Neural cell (in vitro differentiated cells): ENCODE data around the gene ADARB2. TPM values are rescaled to one million over a fixed set of nuclear protein-coding genes. Genes with fewer than 3 reads are reported as not detected.

Experiments
- H2AFZ ChIP-seq: fragments of 200-600, 300-800 bp; sonication (generic), shearing (Covaris generic); 2 replicates; pipeline ENCODE4 v1.6.0; 2014; ENCODE audit warnings: low read depth, mild to moderate bottlenecking, antibody characterized with exemption, low read length, moderate library complexity
- H3F3A ChIP-seq: fragments of 200-600 bp; shearing (Covaris generic); 2 replicates; pipeline ENCODE4 v1.6.1; 2016; ENCODE audit warnings: mild to moderate bottlenecking, moderate library complexity, mixed read lengths, antibody characterized with exemption, low read length; ENCODE audit not compliant: insufficient read depth, poor library complexity, severe bottlenecking
- H3K27ac ChIP-seq: fragments of 200-600, 300-800 bp; sonication (generic), shearing (Covaris generic); 2 replicates; pipeline ENCODE4 v1.5.1; 2014; ENCODE audit warnings: mild to moderate bottlenecking, low read length, moderate library complexity
- H3K27me3 ChIP-seq: fragments of 300-800, 200-600 bp; sonication (generic), shearing (Covaris generic); 2 replicates; pipeline ENCODE4 v1.6.0; 2014; ENCODE audit warnings: mild to moderate bottlenecking, low read depth, low read length, moderate library complexity; ENCODE audit not compliant: insufficient read depth
- H3K36me3 ChIP-seq: fragments of 300-800, 200-600 bp; sonication (generic), shearing (Covaris generic); 2 replicates; pipeline ENCODE4 v1.5.1; 2014; ENCODE audit warnings: mild to moderate bottlenecking, antibody characterized with exemption, low read length, moderate library complexity; ENCODE audit not compliant: insufficient read depth
- H3K4me2 ChIP-seq: fragments of 300-800, 200-600 bp; sonication (generic), shearing (Covaris generic); 2 replicates; pipeline ENCODE4 v1.6.0; 2014; ENCODE audit warnings: mild to moderate bottlenecking, low read length
- H3K4me3 ChIP-seq: fragments of 300-800, 200-600 bp; sonication (generic), shearing (Covaris generic); 2 replicates; pipeline ENCODE4 v1.5.1; 2014; ENCODE audit warnings: mild to moderate bottlenecking, low read length, moderate library complexity
- H3K79me2 ChIP-seq: fragments of 200-600 bp; shearing (Covaris generic); replicated peaks from 2 replicates; pipeline ENCODE4 v1.6.0; 2014; ENCODE audit warnings: mild to moderate bottlenecking, low read length, moderate library complexity; ENCODE audit not compliant: insufficient read depth
- H3K9ac ChIP-seq: fragments of 300-800, 200-600 bp; sonication (generic), shearing (Covaris generic); 2 replicates; pipeline ENCODE4 v1.6.1; 2016; ENCODE audit warnings: mild to moderate bottlenecking, low read length, mixed read lengths
- H3K9me2 ChIP-seq: fragments of 200-600 bp; shearing (Covaris generic); 2 replicates; pipeline ENCODE4 v1.6.1; 2016; ENCODE audit warnings: mild to moderate bottlenecking, low read length, mixed read lengths; ENCODE audit not compliant: insufficient read depth
- H3K9me3 ChIP-seq: fragments of 200-600, 300-800 bp; sonication (generic), shearing (Covaris generic); 2 replicates; pipeline ENCODE4 v1.6.1; 2016; ENCODE audit warnings: mild to moderate bottlenecking, mixed run types, low read length, moderate library complexity, mixed read lengths
- H4K20me1 ChIP-seq: fragments of 200-600 bp; shearing (Covaris generic); 2 replicates; pipeline ENCODE4 v1.6.1; 2016; ENCODE audit warnings: mild to moderate bottlenecking, mixed run types; ENCODE audit not compliant: insufficient read depth
- EP300 ChIP-seq: fragments of 450-650 bp; conservative IDR thresholded peaks from 2 replicates; pipeline ENCODE4 v1.6.1; 2014; ENCODE audit warnings: antibody characterized with exemption, mild to moderate bottlenecking, moderate library complexity; ENCODE audit not compliant: poor library complexity, severe bottlenecking
- EZH2 ChIP-seq: fragments of 200-600, 300-800 bp; shearing (Covaris generic), sonication (generic); IDR thresholded peaks from 2 replicates; pipeline ENCODE4 v1.6.1; 2014; ENCODE audit warnings: antibody characterized with exemption, low read length, borderline replicate concordance, mild to moderate bottlenecking; ENCODE audit not compliant: insufficient read depth, poor library complexity, severe bottlenecking
- MXI1 ChIP-seq: fragments of 450-650 bp; conservative IDR thresholded peaks from 2 replicates; pipeline ENCODE4 v1.6.1; 2014; ENCODE audit warnings: antibody characterized with exemption, mild to moderate bottlenecking; ENCODE audit not compliant: poor library complexity, severe bottlenecking
- POLR2AphosphoS5 ChIP-seq: IDR thresholded peaks from 2 replicates; pipeline ENCODE4 v1.6.1; 2012
- RAD21 ChIP-seq: fragments of 450-650 bp; conservative IDR thresholded peaks from 2 replicates; pipeline ENCODE4 v1.6.1; 2014; ENCODE audit warnings: antibody characterized with exemption, mild to moderate bottlenecking, moderate library complexity
- SMC3 ChIP-seq: fragments of 450-650 bp; conservative IDR thresholded peaks from 2 replicates; pipeline ENCODE4 v1.6.1; 2014; ENCODE audit warnings: antibody characterized with exemption, mild to moderate bottlenecking, moderate library complexity; ENCODE audit not compliant: poor library complexity
- TAF1 ChIP-seq: IDR thresholded peaks from 2 replicates; pipeline ENCODE4 v1.6.1; 2012; ENCODE audit warnings: low read depth
- polyA plus RNA-seq: library from polyadenylated mRNA; depleted of rRNA; stranded (reverse); fragments of >200 nt; gene quantifications from 2 replicates; pipeline ENCODE4 v1.2.3, GENCODE V29; 2014
- TF ChIP-seq, protein P1 (sequence below): IDR thresholded peaks from 2 replicates; pipeline ENCODE4 v1.6.1; 2012; ENCODE audit warnings: borderline replicate concordance
- TF ChIP-seq, protein P2 (sequence below): fragments of 450-650 bp; IDR thresholded peaks from 2 replicates; pipeline ENCODE4 v1.5.1; 2014; ENCODE audit warnings: antibody characterized with exemption, mild to moderate bottlenecking, moderate library complexity; ENCODE audit not compliant: poor library complexity, severe bottlenecking

Gene ADARB2
- polyA plus RNA-seq, 1 donor from 2014 or later, result 3.6 TPM

DNA sequence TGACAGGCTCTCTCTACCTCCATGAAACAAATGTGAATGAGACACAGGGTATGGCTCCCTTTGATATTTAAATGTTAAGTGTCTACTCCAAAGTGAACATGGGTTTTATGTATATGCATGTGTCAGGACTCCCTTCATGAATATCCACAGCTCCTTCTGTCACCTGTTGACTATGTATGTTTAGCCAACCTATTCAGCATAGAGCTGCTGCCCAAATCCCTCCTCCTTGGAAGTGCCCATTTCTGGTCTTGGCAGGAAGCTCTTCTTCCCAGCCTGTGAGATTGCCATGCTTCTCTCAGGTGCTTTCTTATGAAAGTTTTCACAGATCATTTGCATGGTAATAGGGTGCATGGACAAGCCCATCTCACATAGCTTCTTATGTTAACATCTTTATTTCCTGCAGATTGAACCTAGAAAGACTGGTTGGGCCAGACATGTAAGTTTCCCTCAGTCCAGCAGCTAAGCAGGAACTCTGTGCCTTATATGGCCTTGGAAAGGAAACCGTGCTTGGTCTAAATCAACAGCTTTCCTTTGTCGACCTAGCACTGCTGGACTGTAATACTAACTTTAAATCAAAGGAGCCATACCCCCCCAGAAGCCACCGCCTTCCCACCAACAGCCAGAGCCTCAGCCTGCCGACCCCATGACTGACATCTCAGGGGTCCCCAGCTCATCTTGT is 288.9 kb downstream of the ADARB2 start:
- Histone ChIP-seq H3K9me3 (no peaks in the 10 kb centered on the region), H3K9me2 (no peaks in the 10 kb centered on the region), H3K4me3 (no peak overlapping the region), H3K9ac (no peak overlapping the region), H3F3A (no peaks in the 10 kb centered on the region), H3K4me2 (no peak overlapping the region), H2AFZ (no peak overlapping the region), H3K36me3 (no peaks in the 10 kb centered on the region), H3K27me3 (no peaks in the 10 kb centered on the region), H3K79me2 (no peaks in the 10 kb centered on the region), H4K20me1 (no peaks in the 10 kb centered on the region), H3K27ac (no peak overlapping the region)
- TF ChIP-seq SMC3 (no peak), RAD21 (no peak), TAF1 (no peak), EZH2 (no peak), POLR2AphosphoS5 (no peak), MXI1 (no peak), EP300 (no peak)
- TF ChIP-seq, protein P1, sequence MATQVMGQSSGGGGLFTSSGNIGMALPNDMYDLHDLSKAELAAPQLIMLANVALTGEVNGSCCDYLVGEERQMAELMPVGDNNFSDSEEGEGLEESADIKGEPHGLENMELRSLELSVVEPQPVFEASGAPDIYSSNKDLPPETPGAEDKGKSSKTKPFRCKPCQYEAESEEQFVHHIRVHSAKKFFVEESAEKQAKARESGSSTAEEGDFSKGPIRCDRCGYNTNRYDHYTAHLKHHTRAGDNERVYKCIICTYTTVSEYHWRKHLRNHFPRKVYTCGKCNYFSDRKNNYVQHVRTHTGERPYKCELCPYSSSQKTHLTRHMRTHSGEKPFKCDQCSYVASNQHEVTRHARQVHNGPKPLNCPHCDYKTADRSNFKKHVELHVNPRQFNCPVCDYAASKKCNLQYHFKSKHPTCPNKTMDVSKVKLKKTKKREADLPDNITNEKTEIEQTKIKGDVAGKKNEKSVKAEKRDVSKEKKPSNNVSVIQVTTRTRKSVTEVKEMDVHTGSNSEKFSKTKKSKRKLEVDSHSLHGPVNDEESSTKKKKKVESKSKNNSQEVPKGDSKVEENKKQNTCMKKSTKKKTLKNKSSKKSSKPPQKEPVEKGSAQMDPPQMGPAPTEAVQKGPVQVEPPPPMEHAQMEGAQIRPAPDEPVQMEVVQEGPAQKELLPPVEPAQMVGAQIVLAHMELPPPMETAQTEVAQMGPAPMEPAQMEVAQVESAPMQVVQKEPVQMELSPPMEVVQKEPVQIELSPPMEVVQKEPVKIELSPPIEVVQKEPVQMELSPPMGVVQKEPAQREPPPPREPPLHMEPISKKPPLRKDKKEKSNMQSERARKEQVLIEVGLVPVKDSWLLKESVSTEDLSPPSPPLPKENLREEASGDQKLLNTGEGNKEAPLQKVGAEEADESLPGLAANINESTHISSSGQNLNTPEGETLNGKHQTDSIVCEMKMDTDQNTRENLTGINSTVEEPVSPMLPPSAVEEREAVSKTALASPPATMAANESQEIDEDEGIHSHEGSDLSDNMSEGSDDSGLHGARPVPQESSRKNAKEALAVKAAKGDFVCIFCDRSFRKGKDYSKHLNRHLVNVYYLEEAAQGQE, result no peak
- TF ChIP-seq, protein P2, sequence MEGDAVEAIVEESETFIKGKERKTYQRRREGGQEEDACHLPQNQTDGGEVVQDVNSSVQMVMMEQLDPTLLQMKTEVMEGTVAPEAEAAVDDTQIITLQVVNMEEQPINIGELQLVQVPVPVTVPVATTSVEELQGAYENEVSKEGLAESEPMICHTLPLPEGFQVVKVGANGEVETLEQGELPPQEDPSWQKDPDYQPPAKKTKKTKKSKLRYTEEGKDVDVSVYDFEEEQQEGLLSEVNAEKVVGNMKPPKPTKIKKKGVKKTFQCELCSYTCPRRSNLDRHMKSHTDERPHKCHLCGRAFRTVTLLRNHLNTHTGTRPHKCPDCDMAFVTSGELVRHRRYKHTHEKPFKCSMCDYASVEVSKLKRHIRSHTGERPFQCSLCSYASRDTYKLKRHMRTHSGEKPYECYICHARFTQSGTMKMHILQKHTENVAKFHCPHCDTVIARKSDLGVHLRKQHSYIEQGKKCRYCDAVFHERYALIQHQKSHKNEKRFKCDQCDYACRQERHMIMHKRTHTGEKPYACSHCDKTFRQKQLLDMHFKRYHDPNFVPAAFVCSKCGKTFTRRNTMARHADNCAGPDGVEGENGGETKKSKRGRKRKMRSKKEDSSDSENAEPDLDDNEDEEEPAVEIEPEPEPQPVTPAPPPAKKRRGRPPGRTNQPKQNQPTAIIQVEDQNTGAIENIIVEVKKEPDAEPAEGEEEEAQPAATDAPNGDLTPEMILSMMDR, result no peak

DNA sequence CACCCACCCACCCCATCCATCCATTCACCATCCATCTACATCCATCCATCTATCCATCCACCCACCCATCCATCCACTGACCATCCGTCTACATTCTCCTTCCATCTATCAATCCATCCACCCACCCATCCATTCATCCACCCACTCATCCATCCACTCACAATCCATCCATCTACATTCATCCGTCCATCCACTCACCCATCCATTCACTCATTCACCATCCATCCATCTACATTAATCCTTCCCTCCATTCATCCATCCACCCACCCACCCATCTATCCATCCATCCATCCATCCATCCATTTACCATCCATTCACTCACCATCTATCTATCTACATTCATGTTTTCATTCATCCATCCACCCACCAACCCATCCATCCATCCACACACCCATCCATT is 292.5 kb downstream of the ADARB2 start:
- Histone ChIP-seq H3K9me3 (no peaks in the 10 kb centered on the region), H3F3A (no peaks in the 10 kb centered on the region), H3K36me3 (no peaks in the 10 kb centered on the region), H4K20me1 (no peaks in the 10 kb centered on the region), H3K9ac (no peak overlapping the region), H3K4me2 (no peak overlapping the region), H3K27ac (no peak overlapping the region), H3K9me2 (no peaks in the 10 kb centered on the region), H2AFZ (no peak overlapping the region), H3K27me3 (no peaks in the 10 kb centered on the region), H3K79me2 (no peaks in the 10 kb centered on the region), H3K4me3 (no peak overlapping the region)
- no peak for TF ChIP-seq EP300
- TF ChIP-seq, protein P1, result no peak
- no peak for TF ChIP-seq TAF1
- TF ChIP-seq SMC3, result no peak
- no peak for TF ChIP-seq RAD21
- TF ChIP-seq POLR2AphosphoS5, result no peak
